PC-9 (cell line): Measurements from ENCODE around the gene P2RX5. TPM values are rescaled to one million over a fixed set of nuclear protein-coding genes. Genes with fewer than 3 reads are reported as not detected.

Source experiments
- BruUV-seq: library from RNA; stranded (reverse); fragments of 400-500 nt; replicated peaks from 2 replicates; lab custom pipeline; 2021; lab: Mats Ljungman, UMichigan
- CTCF ChIA-PET: fragments of 300-600 bp; sonication (Branson Sonifier 250); formaldehyde crosslinking; loops from one replicate; lab custom pipeline; 2022; ENCODE audit warnings: antibody characterized with exemption; lab: Charles Lee
- POLR2A ChIA-PET: fragments of 300-600 bp; sonication (Branson Sonifier 250); formaldehyde crosslinking; loops from one replicate; lab custom pipeline; 2022; ENCODE audit warnings: antibody characterized with exemption; ENCODE audit not compliant: unreplicated experiment; lab: Charles Lee
- DNase-seq, 2 experiments: peaks; one replicate each; pipeline versions ENCODE4 v3.0.0 to v3.0.0-alpha.2; 2015 to 2022; ENCODE audit warnings: mixed read lengths in 1 of 2
- H2AFZ ChIP-seq: fragments of 200-600 bp; sonication (generic); 2 replicates; pipeline ENCODE4 v1.8.1; 2017; ENCODE audit warnings: antibody characterized with exemption
- H3F3A ChIP-seq: fragments of 200-600 bp; sonication (generic); 2 replicates; pipeline ENCODE4 v1.8.1; 2017; ENCODE audit warnings: antibody characterized with exemption, mild to moderate bottlenecking, low read depth; ENCODE audit not compliant: insufficient read depth
- H3K27ac ChIP-seq: fragments of 200-600 bp; sonication (generic); 2 replicates; pipeline ENCODE4 v1.6.1; 2016; ENCODE audit warnings: mixed run types
- H3K27me3 ChIP-seq: fragments of 200-600 bp; sonication (generic); 2 replicates; pipeline ENCODE4 v1.6.1; 2016; ENCODE audit warnings: low read depth, mixed run types; ENCODE audit not compliant: insufficient read depth
- H3K36me3 ChIP-seq: fragments of 200-600 bp; sonication (generic); 2 replicates; pipeline ENCODE4 v1.6.1; 2016; ENCODE audit warnings: low read depth, mixed run types
- H3K4me1 ChIP-seq: fragments of 200-600 bp; sonication (generic); replicated peaks from 2 replicates; pipeline ENCODE4 v1.6.1; 2016; ENCODE audit warnings: mixed run types; ENCODE audit not compliant: insufficient read depth
- H3K4me2 ChIP-seq: fragments of 200-600 bp; sonication (generic); 2 replicates; pipeline ENCODE4 v1.6.1; 2017; ENCODE audit warnings: mixed run types
- H3K4me3 ChIP-seq: fragments of 200-600 bp; sonication (generic); 2 replicates; pipeline ENCODE4 v1.6.1; 2016; ENCODE audit warnings: mixed run types
- H3K79me2 ChIP-seq: fragments of 200-600 bp; sonication (generic); 2 replicates; pipeline ENCODE4 v1.6.1; 2017; ENCODE audit warnings: low read depth, mixed run types
- H3K9me2 ChIP-seq: fragments of 200-600 bp; sonication (generic); 2 replicates; pipeline ENCODE4 v1.8.1; 2017; ENCODE audit warnings: mild to moderate bottlenecking; ENCODE audit not compliant: insufficient read depth
- H3K9me3 ChIP-seq: fragments of 200-600 bp; sonication (generic); 2 replicates; pipeline ENCODE4 v1.8.1; 2016; ENCODE audit warnings: low read depth; ENCODE audit not compliant: insufficient read depth
- H4K20me1 ChIP-seq: fragments of 200-600 bp; sonication (generic); 2 replicates; pipeline ENCODE4 v1.8.1; 2017; ENCODE audit not compliant: insufficient read depth
- EZH2 ChIP-seq: fragments of 200-600 bp; sonication (generic); IDR thresholded peaks from 2 replicates; pipeline ENCODE4 v1.8.0; 2017; ENCODE audit warnings: antibody characterized with exemption, low read depth
- intact Hi-C: fragments of 100-400 bp; cut with micrococcal nuclease; formaldehyde crosslinking; loops from one replicate; pipeline ENCODE4 v1.10.0; 2022; ENCODE audit not compliant: unreplicated experiment
- total RNA-seq: library from RNA; stranded (reverse); gene quantifications from 2 replicates; pipeline ENCODE4 v1.2.3, GENCODE V29; 2021
- TF ChIP-seq, protein P1 (sequence below): fragments of 200-600 bp; sonication (generic); conservative IDR thresholded peaks from 2 replicates; pipeline ENCODE4 v1.6.1; 2017; ENCODE audit warnings: mixed run types, antibody characterized with exemption, mild to moderate bottlenecking, moderate library complexity

The P2RX5 gene
- total RNA-seq, 1 experiment from 2014 or later: 18.3 TPM

DNA sequence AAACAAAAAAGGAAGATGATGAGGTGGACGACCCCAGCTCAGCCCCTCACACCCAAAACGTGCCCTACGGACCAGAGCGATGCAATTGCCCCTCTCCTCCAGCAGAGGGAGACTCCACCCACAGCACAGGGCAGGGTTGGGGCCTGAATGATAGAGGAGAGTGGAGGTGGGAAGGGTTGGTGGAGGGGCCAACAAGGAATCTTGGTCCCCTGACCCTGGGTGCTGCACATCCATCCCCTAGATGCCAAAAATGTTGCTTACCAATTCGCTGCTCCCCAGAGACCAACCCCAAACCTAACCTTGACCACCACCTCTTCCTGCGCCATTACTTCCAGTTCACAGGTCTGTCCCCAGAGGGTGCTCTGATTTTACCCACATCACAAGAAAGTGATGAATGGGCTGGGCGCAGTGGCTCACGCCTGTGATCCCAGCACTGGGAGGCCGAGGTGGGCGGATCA lies 12.9 kb downstream of the P2RX5 start:
- TF ChIP-seq, protein P1, sequence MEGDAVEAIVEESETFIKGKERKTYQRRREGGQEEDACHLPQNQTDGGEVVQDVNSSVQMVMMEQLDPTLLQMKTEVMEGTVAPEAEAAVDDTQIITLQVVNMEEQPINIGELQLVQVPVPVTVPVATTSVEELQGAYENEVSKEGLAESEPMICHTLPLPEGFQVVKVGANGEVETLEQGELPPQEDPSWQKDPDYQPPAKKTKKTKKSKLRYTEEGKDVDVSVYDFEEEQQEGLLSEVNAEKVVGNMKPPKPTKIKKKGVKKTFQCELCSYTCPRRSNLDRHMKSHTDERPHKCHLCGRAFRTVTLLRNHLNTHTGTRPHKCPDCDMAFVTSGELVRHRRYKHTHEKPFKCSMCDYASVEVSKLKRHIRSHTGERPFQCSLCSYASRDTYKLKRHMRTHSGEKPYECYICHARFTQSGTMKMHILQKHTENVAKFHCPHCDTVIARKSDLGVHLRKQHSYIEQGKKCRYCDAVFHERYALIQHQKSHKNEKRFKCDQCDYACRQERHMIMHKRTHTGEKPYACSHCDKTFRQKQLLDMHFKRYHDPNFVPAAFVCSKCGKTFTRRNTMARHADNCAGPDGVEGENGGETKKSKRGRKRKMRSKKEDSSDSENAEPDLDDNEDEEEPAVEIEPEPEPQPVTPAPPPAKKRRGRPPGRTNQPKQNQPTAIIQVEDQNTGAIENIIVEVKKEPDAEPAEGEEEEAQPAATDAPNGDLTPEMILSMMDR: peak; percentile 94
- TF ChIP-seq EZH2: no peak
- Histone ChIP-seq H3K4me2 (no peak overlapping the region), H3K36me3 (no peaks in the 10 kb centered on the region), H3K9me3 (no peaks in the 10 kb centered on the region), H2AFZ (no peak overlapping the region), H3K4me3 (no peak overlapping the region), H3K9me2 (no peaks in the 10 kb centered on the region), H3K79me2 (no peaks in the 10 kb centered on the region), H3K27me3 (no peaks in the 10 kb centered on the region), H3F3A (no peaks in the 10 kb centered on the region; the same call in 1 of the 2 replicates), H3K4me1 (no peaks in the 10 kb centered on the region), H4K20me1 (no peaks in the 10 kb centered on the region; the same call in 1 of the 2 replicates), H3K27ac (no peak overlapping the region)
- BruUV-seq: no TSS peak
- CTCF ChIA-PET: interaction anchor here (0.6 to 0.7 kb wide), 4 partner anchors 10 to 861 kb away, joined by 3 to 7 read pairs (median 3); no protein-coding TSS in a partner anchor
- POLR2A ChIA-PET: no interaction called here
- intact Hi-C loops: loop anchor here (5.0 kb wide), 3 partner anchors 39 to 144 kb away; partner anchors contain the start of gene HASPIN
- DNase-seq: no peak

DNA sequence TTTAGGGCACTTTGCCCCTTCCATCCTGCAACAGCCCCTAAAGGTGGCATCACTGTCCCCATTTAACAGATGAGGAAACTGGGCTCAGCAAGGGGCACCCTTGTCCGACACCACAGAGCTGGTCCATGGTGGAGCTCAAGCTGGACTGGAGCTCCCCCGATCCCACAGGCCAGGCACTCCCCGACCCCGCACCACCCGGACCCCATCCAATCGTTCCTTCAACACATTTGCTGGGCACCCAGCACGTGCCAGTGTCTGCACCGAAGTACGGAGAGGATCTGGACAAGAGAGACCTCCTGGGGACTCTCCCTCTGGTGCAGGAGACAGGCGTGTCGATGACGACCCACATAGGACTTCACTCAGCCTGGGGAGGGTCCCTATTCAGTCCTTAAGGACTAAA lies 13.9 kb downstream of the P2RX5 start:
- no peaks in the 10 kb centered on the region for H3K9me3 ChIP-seq
- no peaks in the 10 kb centered on the region for H3K9me2 ChIP-seq
- H3F3A ChIP-seq: no peaks in the 10 kb centered on the region; the same call in 1 of the 2 replicates
- H3K4me3 ChIP-seq: no peak overlapping the region
- TF ChIP-seq, protein P1: no peak
- no peak for TF ChIP-seq EZH2
- H3K27ac ChIP-seq: no peak overlapping the region
- CTCF ChIA-PET: interaction anchor here (0.6 kb wide), 1 partner anchor 25 kb away, joined by 3 read pairs; no protein-coding TSS in a partner anchor
- no peak overlapping the region for H3K4me2 ChIP-seq
- no TSS peak for BruUV-seq
- no peak for DNase-seq
- H2AFZ ChIP-seq: no peak overlapping the region
- H3K79me2 ChIP-seq: no peaks in the 10 kb centered on the region
- POLR2A ChIA-PET: no interaction called here
- no peaks in the 10 kb centered on the region for H3K36me3 ChIP-seq
- no peaks in the 10 kb centered on the region for H3K4me1 ChIP-seq
- H4K20me1 ChIP-seq: no peaks in the 10 kb centered on the region; the same call in 1 of the 2 replicates
- intact Hi-C loops: loop anchor here (5.0 kb wide), 3 partner anchors 40 to 145 kb away; partner anchors contain the start of gene HASPIN
- H3K27me3 ChIP-seq: no peaks in the 10 kb centered on the region

DNA sequence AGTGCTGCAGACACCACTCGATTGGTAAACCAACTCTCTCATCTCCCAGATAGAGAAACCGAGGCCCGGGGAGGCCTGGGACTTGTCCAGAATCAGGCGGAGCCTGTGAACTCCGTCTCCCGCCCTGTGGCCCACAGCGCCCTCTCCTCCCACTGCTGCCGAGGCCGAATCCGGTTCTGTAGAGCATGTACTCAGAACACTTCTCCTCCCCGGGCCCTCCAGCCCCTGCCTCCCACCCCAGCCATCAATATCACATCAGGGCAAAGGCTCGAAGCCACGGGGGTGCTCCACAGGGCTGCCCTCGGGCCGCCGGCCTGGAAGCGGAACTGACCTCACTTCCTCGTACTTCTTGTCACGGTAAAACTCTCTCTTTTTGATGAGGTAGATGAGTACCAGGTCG lies 14.4 kb downstream of the P2RX5 start:
- ChIA-PET CTCF (no interaction called here), POLR2A (no interaction called here)
- Histone ChIP-seq H3K9me2 (no peaks in the 10 kb centered on the region), H3K9me3 (no peaks in the 10 kb centered on the region), H3F3A (no peaks in the 10 kb centered on the region; the same call in 1 of the 2 replicates), H3K4me1 (no peaks in the 10 kb centered on the region), H2AFZ (no peak overlapping the region), H3K79me2 (no peaks in the 10 kb centered on the region), H3K27me3 (no peaks in the 10 kb centered on the region), H3K36me3 (no peaks in the 10 kb centered on the region), H3K27ac (no peak overlapping the region), H4K20me1 (no peaks in the 10 kb centered on the region; the same call in 1 of the 2 replicates), H3K4me3 (no peak overlapping the region), H3K4me2 (no peak overlapping the region)
- no peak for DNase-seq
- TF ChIP-seq, protein P1: no peak
- no peak for TF ChIP-seq EZH2
- BruUV-seq: no TSS peak
- intact Hi-C loops: loop anchor here (5.0 kb wide), 3 partner anchors 41 to 146 kb away; partner anchors contain the start of gene HASPIN
